Measurements from ENCODE around the gene CSNK1A1. TPM values are rescaled to one million over a fixed set of nuclear protein-coding genes. Genes with fewer than 3 reads are reported as not detected.

CSNK1A1 gene
- total RNA-seq, 1 donor from 2014 or later: 294 TPM

Other genes with a start within 250 kb of the CSNK1A1 start
- 39.7 and 128 TPM in 2 replicates for gene GRPEL2, start 205.9 kb downstream of the CSNK1A1 start, total RNA-seq
- gene PCYOX1L, start 193.4 kb downstream of the CSNK1A1 start, total RNA-seq: 9.8 and 13.3 TPM in 2 replicates
- not detected in 2 replicates for gene IL17B, start 172.1 kb downstream of the CSNK1A1 start, total RNA-seq
- 9.8 and 16.1 TPM in 2 replicates for gene ARHGEF37, start 30.1 kb upstream of the CSNK1A1 start, total RNA-seq
- 1.1 and 2.0 TPM in 2 replicates for gene PPARGC1B, start 178.9 kb upstream of the CSNK1A1 start, total RNA-seq

All from lung microvascular endothelial cell (primary cell).